A549 (cell line): Measurements from ENCODE around the gene ZNF100. TPM values are rescaled to one million over a fixed set of nuclear protein-coding genes. Genes with fewer than 3 reads are reported as not detected.

Source experiments
- ATAC-seq, 2 experiments: fragments of 200-7000 bp in 1 of 2; fragments of >200 bp in 1 of 2; cut with Nextera tagmentation in 1 of 2; cut with Tn5 transposase in 1 of 2; 3 replicates each; pipeline versions ENCODE4 v1.8.0 to v1.9.1; 2018 to 2020; ENCODE audit warnings: mild to moderate bottlenecking in 1 of 2, moderate library complexity in 1 of 2
- CTCF ChIA-PET: fragments of 300-600 bp; sonication (Branson Sonifier 250); formaldehyde crosslinking; extraction: SDS; loops from one replicate; lab custom pipeline; 2021; ENCODE audit warnings: antibody characterized with exemption, inconsistent platforms; lab: Yijun Ruan, JAX
- POLR2A ChIA-PET: fragments of 350-600 bp; formaldehyde crosslinking; extraction: SDS; loops from one replicate; lab custom pipeline; 2021; ENCODE audit warnings: antibody characterized with exemption, inconsistent platforms; lab: Yijun Ruan, JAX
- DNase-seq, 2 experiments: peaks; one replicate each; pipeline versions ENCODE4 v3.0.0 to v3.0.0-alpha.2; 2011 to 2016; ENCODE audit warnings: low read depth in 1 of 2, low spot score in 1 of 2
- FAIRE-seq: peaks from 2 replicates; lab custom pipeline; 2011; peaks lifted over from hg19 to GRCh38; lab: Jason Lieb, UNC
- H3K27ac ChIP-seq, 2 experiments: fragments of >200 bp; sonication (Bioruptor Twin); formaldehyde crosslinking; 3 replicates each; pipeline ENCODE4 v1.5.1; 2016 to 2017
- H3K4me1 ChIP-seq: fragments of >200 bp; sonication (Bioruptor Twin); formaldehyde crosslinking; 3 replicates; pipeline ENCODE4 v1.6.1; 2016
- H3K4me2 ChIP-seq: fragments of >200 bp; sonication (Bioruptor Twin); formaldehyde crosslinking; 3 replicates; pipeline ENCODE4 v1.6.1; 2016
- H3K4me3 ChIP-seq: fragments of >200 bp; sonication (Bioruptor Twin); formaldehyde crosslinking; 3 replicates; pipeline ENCODE4 v1.5.1; 2016
- H3K9me3 ChIP-seq: fragments of >200 bp; sonication (Bioruptor Twin); formaldehyde crosslinking; 3 replicates; pipeline ENCODE4 v1.6.1; 2016
- CEBPB ChIP-seq, 2 experiments: fragments of >200 bp in 1 of 2; sonication (Bioruptor Twin) in 1 of 2; formaldehyde crosslinking in 1 of 2; IDR thresholded peaks; 2 replicates each; pipeline ENCODE4 v1.6.1; 2012 to 2016
- CHD4 ChIP-seq: fragments of 200-600 bp; sonication (generic); IDR thresholded peaks from 2 replicates; pipeline ENCODE4 v1.6.1; 2016; ENCODE audit warnings: antibody characterized with exemption, mild to moderate bottlenecking, borderline replicate concordance
- EHF ChIP-seq: fragments of 250-450 bp; sonication (Bioruptor Pico); IDR thresholded peaks from 2 replicates; pipeline ENCODE4 v1.5.0; 2020; ENCODE audit warnings: mild to moderate bottlenecking
- ESRRA ChIP-seq: fragments of 150-350 bp; IDR thresholded peaks from 2 replicates; pipeline ENCODE4 v1.6.1; 2014; ENCODE audit warnings: mild to moderate bottlenecking, low read length, borderline replicate concordance
- FOSL2 ChIP-seq, 2 experiments: fragments of 450-650 bp in 1 of 2; fragments of >200 bp in 1 of 2; sonication (Bioruptor Twin) in 1 of 2; formaldehyde crosslinking; IDR thresholded peaks; 2 replicates each; pipeline versions ENCODE4 v1.5.0 to v1.6.1; 2016 to 2020; ENCODE audit warnings: mild to moderate bottlenecking in 1 of 2, moderate library complexity in 1 of 2
- HDAC2 ChIP-seq: fragments of 200-600 bp; sonication (generic); IDR thresholded peaks from 2 replicates; pipeline ENCODE4 v1.6.1; 2016
- HMGXB4 ChIP-seq: fragments of 250-450 bp; sonication (Bioruptor Pico); IDR thresholded peaks from 2 replicates; pipeline ENCODE4 v1.5.0; 2021; ENCODE audit warnings: mild to moderate bottlenecking, moderate library complexity, borderline replicate concordance
- HOXB5 ChIP-seq: fragments of 250-450 bp; sonication (Bioruptor Pico); IDR thresholded peaks from 2 replicates; pipeline ENCODE4 v1.5.0; 2020; ENCODE audit warnings: mild to moderate bottlenecking, moderate library complexity
- JUN ChIP-seq, 2 experiments: fragments of >200 bp; sonication (Bioruptor Twin); formaldehyde crosslinking; IDR thresholded peaks; 2 replicates in 1 of 2; 3 replicates in 1 of 2; pipeline ENCODE4 v1.6.1; 2016 to 2017
- JUNB ChIP-seq: fragments of >200 bp; sonication (Bioruptor Twin); formaldehyde crosslinking; IDR thresholded peaks from 2 replicates; pipeline ENCODE4 v1.6.1; 2016
- NFE2L2 ChIP-seq: fragments of 150-350 bp; conservative IDR thresholded peaks from 2 replicates; pipeline ENCODE4 v1.6.1; 2014; ENCODE audit warnings: low read length
- NPAS2 ChIP-seq: fragments of 250-450 bp; sonication (Bioruptor Pico); IDR thresholded peaks from 2 replicates; pipeline ENCODE4 v1.8.0; 2022; ENCODE audit warnings: mild to moderate bottlenecking, moderate library complexity, borderline replicate concordance
- NR3C1 ChIP-seq: fragments of >200 bp; sonication (Bioruptor Twin); formaldehyde crosslinking; IDR thresholded peaks from 3 replicates; pipeline ENCODE4 v1.6.1; 2017
- PBX3 ChIP-seq: IDR thresholded peaks from 2 replicates; pipeline ENCODE4 v1.6.1; 2012
- PHF8 ChIP-seq: fragments of 200-600 bp; sonication (generic); IDR thresholded peaks from 2 replicates; pipeline ENCODE4 v1.6.1; 2016; ENCODE audit warnings: low read depth, mild to moderate bottlenecking, antibody characterized with exemption, moderate library complexity, borderline replicate concordance
- POLR2AphosphoS2 ChIP-seq: conservative IDR thresholded peaks from 2 replicates; pipeline ENCODE4 v1.6.1; 2012; ENCODE audit warnings: low read length, improper control_type of control experiment, inconsistent platforms
- RARB ChIP-seq: fragments of 250-450 bp; sonication (Bioruptor Pico); IDR thresholded peaks from 2 replicates; pipeline ENCODE4 v1.8.0; 2021; ENCODE audit warnings: mild to moderate bottlenecking, moderate library complexity
- RNF2 ChIP-seq: fragments of 200-600 bp; sonication (generic); IDR thresholded peaks from 2 replicates; pipeline ENCODE4 v1.6.1; 2016; ENCODE audit warnings: low read depth, mild to moderate bottlenecking, antibody characterized with exemption, moderate library complexity, borderline replicate concordance
- SMC3 ChIP-seq: fragments of >200 bp; sonication (Bioruptor Twin); formaldehyde crosslinking; IDR thresholded peaks from 3 replicates; pipeline ENCODE4 v1.6.1; 2018; ENCODE audit warnings: inconsistent platforms
- TFCP2L1 ChIP-seq: fragments of 250-450 bp; sonication (Bioruptor Pico); IDR thresholded peaks from 2 replicates; pipeline ENCODE4 v1.5.0; 2021; ENCODE audit warnings: mild to moderate bottlenecking
- TP53 ChIP-seq: fragments of 250-450 bp; sonication (Bioruptor Pico); IDR thresholded peaks from 2 replicates; pipeline ENCODE4 v1.5.0; 2021; ENCODE audit warnings: mild to moderate bottlenecking, moderate library complexity
- ZC3H11A ChIP-seq: fragments of 450-650 bp; IDR thresholded peaks from 2 replicates; pipeline ENCODE4 v1.6.1; 2014; ENCODE audit warnings: antibody characterized with exemption, mild to moderate bottlenecking
- ZNF302 ChIP-seq: fragments of 250-450 bp; sonication (Bioruptor Pico); IDR thresholded peaks from 2 replicates; pipeline ENCODE4 v1.9.0; 2021; ENCODE audit warnings: inconsistent platforms, mild to moderate bottlenecking, moderate library complexity
- ZSCAN20 ChIP-seq: fragments of 250-450 bp; sonication (Bioruptor Pico); IDR thresholded peaks from 2 replicates; pipeline ENCODE4 v1.8.0; 2022; ENCODE audit warnings: mild to moderate bottlenecking, moderate library complexity
- WGBS: methylation state at CpG from one replicate; pipeline ENCODE4 v1.1.6; 2017; ENCODE audit errors: missing lambda C conversion rate; 5-methylcytosine and 5-hydroxymethylcytosine counted together
- polyA plus RNA-seq, 4 experiments: library from polyadenylated mRNA; depleted of rRNA in 3 of 4; stranded (reverse); fragments of >200 nt; fragmentation: RNase III in 1 of 4; extraction: RNeasy Plus Mini Kit Qiagen cat#74134 plus additional on column Dnase treatment in 1 of 4; gene quantifications; 2 replicates in 3 of 4; 3 replicates in 1 of 4; pipeline ENCODE4 v1.2.3, GENCODE V29; 2011 to 2017
- TF ChIP-seq, protein P1 (sequence below): fragments of 250-450 bp; sonication (Bioruptor Pico); IDR thresholded peaks from 2 replicates; pipeline ENCODE4 v1.5.0; 2020; ENCODE audit warnings: low read depth, mild to moderate bottlenecking, moderate library complexity
- TF ChIP-seq, protein P2 (sequence below): fragments of 450-650 bp; IDR thresholded peaks from 2 replicates; pipeline ENCODE4 v1.6.1; 2014; ENCODE audit warnings: antibody characterized with exemption
- TF ChIP-seq, protein P3 (sequence below): fragments of >200 bp; sonication (Bioruptor Twin); formaldehyde crosslinking; IDR thresholded peaks from 3 replicates; pipeline ENCODE4 v1.5.1; 2016
- TF ChIP-seq, protein P4 (sequence below): fragments of 150-350 bp; IDR thresholded peaks from 2 replicates; pipeline ENCODE4 v1.6.1; 2014; ENCODE audit warnings: low read depth, mild to moderate bottlenecking, low read length

Gene ZNF100
- polyA plus RNA-seq, 2 of the 4 experiments (the other 2 are of a cell fraction) = not detected

DNA sequence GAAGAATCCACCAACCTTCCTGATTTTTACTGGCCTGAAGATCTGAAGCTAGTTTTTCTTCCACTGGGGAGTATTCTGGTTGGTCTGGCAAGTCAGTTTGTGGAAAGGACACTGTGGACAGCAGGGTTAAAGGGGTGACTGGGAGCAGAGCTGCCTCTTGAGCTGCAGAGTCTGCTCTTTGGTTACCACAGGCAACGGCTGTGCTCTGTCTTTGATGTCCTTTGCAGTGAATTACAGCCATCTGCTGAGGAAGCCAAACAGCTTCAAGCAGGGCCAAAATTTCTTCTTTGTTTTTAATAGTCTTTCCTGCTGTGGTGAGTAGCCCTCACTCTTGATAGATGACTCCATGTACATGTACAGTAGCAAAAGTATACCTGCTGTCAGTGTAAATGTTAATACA, 75.7 kb downstream of the ZNF100 start:
- Histone ChIP-seq H3K27ac (no peak overlapping the region), H3K4me1 (no peaks in the 10 kb centered on the region), H3K9me3 (no peaks in the 10 kb centered on the region), H3K4me2 (no peak overlapping the region), H3K4me3 (no peak overlapping the region)
- ChIA-PET POLR2A (no interaction called here), CTCF (no interaction called here)
- ATAC-seq (no peak), DNase-seq (no peak), FAIRE-seq (no peak)
- TF ChIP-seq, protein P1, sequence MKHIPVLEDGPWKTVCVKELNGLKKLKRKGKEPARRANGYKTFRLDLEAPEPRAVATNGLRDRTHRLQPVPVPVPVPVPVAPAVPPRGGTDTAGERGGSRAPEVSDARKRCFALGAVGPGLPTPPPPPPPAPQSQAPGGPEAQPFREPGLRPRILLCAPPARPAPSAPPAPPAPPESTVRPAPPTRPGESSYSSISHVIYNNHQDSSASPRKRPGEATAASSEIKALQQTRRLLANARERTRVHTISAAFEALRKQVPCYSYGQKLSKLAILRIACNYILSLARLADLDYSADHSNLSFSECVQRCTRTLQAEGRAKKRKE = no peak
- TF ChIP-seq CHD4 = no peak
- TF ChIP-seq RNF2 = no peak
- no peak for TF ChIP-seq NPAS2 (CRISPR knock-in tag)
- TF ChIP-seq HOXB5 (CRISPR knock-in tag) = no peak
- no peak for TF ChIP-seq TP53 (CRISPR knock-in tag)
- TF ChIP-seq SMC3 = no peak
- no peak for TF ChIP-seq ZSCAN20
- no peak for TF ChIP-seq PHF8
- no peak for TF ChIP-seq TFCP2L1 (CRISPR knock-in tag)
- TF ChIP-seq HDAC2 = no peak
- TF ChIP-seq POLR2AphosphoS2 = no peak
- TF ChIP-seq ESRRA = no peak
- TF ChIP-seq RARB (CRISPR knock-in tag) = no peak
- no peak for TF ChIP-seq ZNF302 (CRISPR knock-in tag)
- TF ChIP-seq NFE2L2 = no peak
- no peak for TF ChIP-seq JUNB
- no peak for TF ChIP-seq NR3C1
- TF ChIP-seq FOSL2 (IDR thresholded peaks at IDR 0.05) = no peak
- TF ChIP-seq FOSL2 (CRISPR knock-in tag; IDR thresholded peaks at IDR 0.05) = no peak
- 0% methylated on average over 1 of the region's 1 CpG for whole genome bisulfite sequencing

GRCh38 chr19:21688464-21688863, 78.9 kb downstream of the ZNF100 start:
- FAIRE-seq (no peak), ATAC-seq (no peak), DNase-seq (no peak)
- Histone ChIP-seq H3K4me3 (no peak overlapping the region), H3K27ac (no peak overlapping the region), H3K9me3 (no peaks in the 10 kb centered on the region), H3K4me2 (no peak overlapping the region), H3K4me1 (no peaks in the 10 kb centered on the region)
- ChIA-PET POLR2A (no interaction called here), CTCF (no interaction called here)
- WGBS = 1% methylated on average over 3 of the region's 3 CpGs
- TF ChIP-seq, protein P2, sequence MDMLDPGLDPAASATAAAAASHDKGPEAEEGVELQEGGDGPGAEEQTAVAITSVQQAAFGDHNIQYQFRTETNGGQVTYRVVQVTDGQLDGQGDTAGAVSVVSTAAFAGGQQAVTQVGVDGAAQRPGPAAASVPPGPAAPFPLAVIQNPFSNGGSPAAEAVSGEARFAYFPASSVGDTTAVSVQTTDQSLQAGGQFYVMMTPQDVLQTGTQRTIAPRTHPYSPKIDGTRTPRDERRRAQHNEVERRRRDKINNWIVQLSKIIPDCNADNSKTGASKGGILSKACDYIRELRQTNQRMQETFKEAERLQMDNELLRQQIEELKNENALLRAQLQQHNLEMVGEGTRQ = no peak
- TF ChIP-seq, protein P3, sequence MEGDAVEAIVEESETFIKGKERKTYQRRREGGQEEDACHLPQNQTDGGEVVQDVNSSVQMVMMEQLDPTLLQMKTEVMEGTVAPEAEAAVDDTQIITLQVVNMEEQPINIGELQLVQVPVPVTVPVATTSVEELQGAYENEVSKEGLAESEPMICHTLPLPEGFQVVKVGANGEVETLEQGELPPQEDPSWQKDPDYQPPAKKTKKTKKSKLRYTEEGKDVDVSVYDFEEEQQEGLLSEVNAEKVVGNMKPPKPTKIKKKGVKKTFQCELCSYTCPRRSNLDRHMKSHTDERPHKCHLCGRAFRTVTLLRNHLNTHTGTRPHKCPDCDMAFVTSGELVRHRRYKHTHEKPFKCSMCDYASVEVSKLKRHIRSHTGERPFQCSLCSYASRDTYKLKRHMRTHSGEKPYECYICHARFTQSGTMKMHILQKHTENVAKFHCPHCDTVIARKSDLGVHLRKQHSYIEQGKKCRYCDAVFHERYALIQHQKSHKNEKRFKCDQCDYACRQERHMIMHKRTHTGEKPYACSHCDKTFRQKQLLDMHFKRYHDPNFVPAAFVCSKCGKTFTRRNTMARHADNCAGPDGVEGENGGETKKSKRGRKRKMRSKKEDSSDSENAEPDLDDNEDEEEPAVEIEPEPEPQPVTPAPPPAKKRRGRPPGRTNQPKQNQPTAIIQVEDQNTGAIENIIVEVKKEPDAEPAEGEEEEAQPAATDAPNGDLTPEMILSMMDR = no peak
- no peak for TF ChIP-seq EHF
- TF ChIP-seq ZC3H11A = no peak
- TF ChIP-seq PBX3 = no peak
- TF ChIP-seq CHD4 = no peak
- TF ChIP-seq ESRRA = no peak
- TF ChIP-seq, protein P4, sequence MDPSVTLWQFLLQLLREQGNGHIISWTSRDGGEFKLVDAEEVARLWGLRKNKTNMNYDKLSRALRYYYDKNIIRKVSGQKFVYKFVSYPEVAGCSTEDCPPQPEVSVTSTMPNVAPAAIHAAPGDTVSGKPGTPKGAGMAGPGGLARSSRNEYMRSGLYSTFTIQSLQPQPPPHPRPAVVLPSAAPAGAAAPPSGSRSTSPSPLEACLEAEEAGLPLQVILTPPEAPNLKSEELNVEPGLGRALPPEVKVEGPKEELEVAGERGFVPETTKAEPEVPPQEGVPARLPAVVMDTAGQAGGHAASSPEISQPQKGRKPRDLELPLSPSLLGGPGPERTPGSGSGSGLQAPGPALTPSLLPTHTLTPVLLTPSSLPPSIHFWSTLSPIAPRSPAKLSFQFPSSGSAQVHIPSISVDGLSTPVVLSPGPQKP = no peak
- TF ChIP-seq HMGXB4 = no peak
- no peak for TF ChIP-seq JUN (IDR thresholded peaks at IDR 0.05)
- TF ChIP-seq ZSCAN20 = no peak
- TF ChIP-seq CEBPB (IDR thresholded peaks at IDR 0.05) = no peak
- TF ChIP-seq JUNB = no peak
- TF ChIP-seq SMC3 = no peak
